Measurements from ENCODE around the gene ROGDI. TPM values are rescaled to one million over a fixed set of nuclear protein-coding genes. Genes with fewer than 3 reads are reported as not detected.

Gene ROGDI
- total and polyA plus RNA-seq, 2 donors (not counting 1 experiment from before 2014, with no cell fraction given), result 9.2 to 31.9 TPM

DNA sequence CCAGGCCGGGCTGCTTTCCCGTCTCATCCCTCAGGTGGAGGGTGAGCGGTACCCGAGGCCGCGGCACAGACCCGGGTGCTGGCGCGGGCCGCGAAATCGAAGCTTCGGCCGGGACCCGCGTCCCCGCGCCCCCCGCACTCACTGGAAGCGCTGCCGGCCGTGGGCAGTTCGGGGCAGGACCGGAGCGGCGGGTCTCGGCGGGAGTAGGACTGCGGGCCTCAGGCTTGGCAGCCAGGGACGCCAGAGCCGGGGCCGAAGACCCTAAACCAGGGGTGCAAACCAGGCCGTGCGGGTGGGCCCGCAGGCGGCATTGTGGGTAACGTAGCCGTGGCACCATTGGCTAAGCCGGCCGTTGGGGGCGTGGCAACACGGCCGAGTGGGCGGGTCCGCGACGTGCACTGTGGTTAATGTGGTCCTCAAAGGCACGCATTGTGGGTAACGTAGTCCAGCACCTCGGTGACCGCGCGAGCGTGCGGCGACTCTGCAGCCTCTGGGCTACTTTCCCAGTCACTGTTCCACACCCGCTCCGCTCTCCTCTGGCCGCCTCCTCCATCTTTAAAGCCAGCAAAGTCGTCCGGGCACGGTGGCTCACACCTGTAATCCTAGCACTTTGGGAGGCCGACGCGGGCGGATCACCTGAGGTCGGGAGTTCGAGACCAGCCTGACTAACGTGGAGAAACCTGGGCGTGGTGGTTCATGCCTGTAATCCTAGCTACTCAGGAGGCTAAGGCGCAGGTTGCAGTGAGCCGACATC lies 35.4 kb downstream of the ROGDI start, which contains the start of gene ZNF500:
Gene ZNF500, minus strand, starts transcription at position 288 of the 754 bp plus-strand sequence. CDS start 1,184 bp downstream, outside the sequence.
- H3K27me3 Mint-ChIP-seq, result no peaks in the 10 kb centered on the region
- intact Hi-C loops (cut with micrococcal nuclease), result loop anchor here (1.0 kb wide), 5 partner anchors 33 to 151 kb away; partner anchors contain the start of genes ANKS3, DNAAF8, GLYR1 and MGRN1

More for the DNA sequence above, 35.4 kb downstream of the ROGDI start, which contains the start of gene ZNF500:
- TF ChIP-seq EZH2 (IDR thresholded peaks at IDR 0.05; ENCODE audit: borderline replicate concordance, insufficient read depth, low read depth, low read length, poor library complexity, severe bottlenecking), result no peak
- TF ChIP-seq, protein P1, sequence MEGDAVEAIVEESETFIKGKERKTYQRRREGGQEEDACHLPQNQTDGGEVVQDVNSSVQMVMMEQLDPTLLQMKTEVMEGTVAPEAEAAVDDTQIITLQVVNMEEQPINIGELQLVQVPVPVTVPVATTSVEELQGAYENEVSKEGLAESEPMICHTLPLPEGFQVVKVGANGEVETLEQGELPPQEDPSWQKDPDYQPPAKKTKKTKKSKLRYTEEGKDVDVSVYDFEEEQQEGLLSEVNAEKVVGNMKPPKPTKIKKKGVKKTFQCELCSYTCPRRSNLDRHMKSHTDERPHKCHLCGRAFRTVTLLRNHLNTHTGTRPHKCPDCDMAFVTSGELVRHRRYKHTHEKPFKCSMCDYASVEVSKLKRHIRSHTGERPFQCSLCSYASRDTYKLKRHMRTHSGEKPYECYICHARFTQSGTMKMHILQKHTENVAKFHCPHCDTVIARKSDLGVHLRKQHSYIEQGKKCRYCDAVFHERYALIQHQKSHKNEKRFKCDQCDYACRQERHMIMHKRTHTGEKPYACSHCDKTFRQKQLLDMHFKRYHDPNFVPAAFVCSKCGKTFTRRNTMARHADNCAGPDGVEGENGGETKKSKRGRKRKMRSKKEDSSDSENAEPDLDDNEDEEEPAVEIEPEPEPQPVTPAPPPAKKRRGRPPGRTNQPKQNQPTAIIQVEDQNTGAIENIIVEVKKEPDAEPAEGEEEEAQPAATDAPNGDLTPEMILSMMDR (IDR thresholded peaks at IDR 0.05), result no peak
- peak within 1 kb of the TSS; percentile 91 for H3K4me2 ChIP-seq (replicated peaks; ENCODE audit: low read depth, low read length, poor library complexity, severe bottlenecking)
- H3K36me3 ChIP-seq (replicated peaks in 1 of 2; ENCODE audit: control extremely low read depth in 1 of 2, control insufficient read depth in 1 of 2, extremely low read depth in 1 of 2, insufficient read depth in 2 of 2, low read length in 1 of 2), result peaks cover 0 to 17% of the 10 kb centered on the region in 2 experiments
- H3K27ac ChIP-seq (ENCODE audit: low read length in 2 of 2), result peak within 1 kb of the TSS in 1 of 2 donors; percentile 80
- H3K79me2 ChIP-seq (ENCODE audit: control insufficient read depth, insufficient read depth, low read length), result peaks cover 27% of the 10 kb centered on the region
- Mint-ChIP-seq H3K4me3 (peak within 1 kb of the TSS; percentile 98), H3K4me1 (peaks cover 31% of the 10 kb centered on the region), H3K27ac (peak within 1 kb of the TSS; percentile 95), H3K9me3 (ENCODE audit: insufficient read depth) (no peaks in the 10 kb centered on the region)
- peaks cover 15 to 33% of the 10 kb centered on the region in 2 donors for H3K4me1 ChIP-seq (ENCODE audit: control insufficient read depth in 2 of 2, insufficient read depth in 2 of 2, low read length in 2 of 2)
- peak within 1 kb of the TSS; percentile 99 for H2AFZ ChIP-seq (ENCODE audit: insufficient read depth, low read depth, low read length, poor library complexity, severe bottlenecking)
- no peaks in the 10 kb centered on the region for H4K20me1 ChIP-seq (ENCODE audit: control insufficient read depth, insufficient read depth, low read length, poor library complexity, severe bottlenecking)
- 1% methylated on average over 70 of the region's 72 CpGs for WGBS (ENCODE audit: insufficient coverage)
- DNase-seq (peak; percentile 95), ATAC-seq (ENCODE audit: low read depth) (peak; percentile 91)
- CTCF ChIA-PET, result interaction anchor here (1.6 kb wide), 1 partner anchor 33 kb away, joined by 4 read pairs; the partner anchor contains the start of genes ANKS3 and DNAAF8
- peak within 1 kb of the TSS; percentile 96 for H3K9ac ChIP-seq (ENCODE audit: low read length)
- H3K4me3 ChIP-seq (ENCODE audit: control extremely low read depth in 1 of 5, extremely low read depth in 1 of 5, insufficient read depth in 1 of 5, low read depth in 2 of 5, low read length in 4 of 5), result peak within 1 kb of the TSS; percentile 69 to 94 (median 87)
- POLR2A ChIA-PET, result interaction anchor here (0.7 to 2.6 kb wide), 3 partner anchors 33 to 90 kb away, joined by 3 to 14 read pairs (median 4); partner anchors contain the start of genes ANKS3 and DNAAF8
- H3K9me3 ChIP-seq (ENCODE audit: control extremely low read depth in 1 of 3, control insufficient read depth in 2 of 3, insufficient read depth in 1 of 3, low read length in 2 of 3), result no peaks in the 10 kb centered on the region
- no peaks in the 10 kb centered on the region for H3K27me3 ChIP-seq (replicated peaks in 1 of 4; ENCODE audit: control extremely low read depth in 1 of 4, control insufficient read depth in 3 of 4, insufficient read depth in 4 of 4, low read length in 3 of 4)
